Duodenal mucosa (tissue), 2 donors: Measurements from ENCODE around the gene PINK1.

ENCODE experiments used
- H3K27ac ChIP-seq: one replicate; pipeline ENCODE4 v1.7.0; 2013; ENCODE audit warnings: low read depth, low read length
- H3K27me3 ChIP-seq, 2 donors: one replicate each; pipeline ENCODE4 v1.7.0; 2013; ENCODE audit warnings: low read length in 2 of 2, control low read depth in 1 of 2; ENCODE audit not compliant: insufficient read depth in 2 of 2, control insufficient read depth in 1 of 2
- H3K36me3 ChIP-seq, 2 donors: one replicate each; pipeline ENCODE4 v1.7.0; 2013; ENCODE audit warnings: low read length in 2 of 2, control low read depth in 1 of 2; ENCODE audit not compliant: insufficient read depth in 2 of 2, control insufficient read depth in 1 of 2
- H3K4me1 ChIP-seq, 2 donors: one replicate each; pipeline ENCODE4 v1.7.0; 2013; ENCODE audit warnings: low read length in 2 of 2, control low read depth in 1 of 2; ENCODE audit not compliant: insufficient read depth in 2 of 2, control insufficient read depth in 1 of 2
- H3K4me3 ChIP-seq, 2 donors: one replicate each; pipeline ENCODE4 v1.7.0; 2013; ENCODE audit warnings: low read length in 2 of 2, low read depth in 1 of 2
- H3K9ac ChIP-seq, 2 donors: one replicate each; pipeline ENCODE4 v1.7.0; 2013; ENCODE audit warnings: low read length in 2 of 2, low read depth in 1 of 2
- H3K9me3 ChIP-seq, 2 donors: one replicate each; pipeline ENCODE4 v1.7.0; 2013; ENCODE audit warnings: low read length in 2 of 2, control low read depth in 1 of 2; ENCODE audit not compliant: control insufficient read depth in 1 of 2

Gene PINK1

GRCh38 chr1:20699558-20699957, 66.3 kb downstream of the PINK1 start:
- no peak overlapping the region for H3K4me3 ChIP-seq
- peaks cover 10 to 13% of the 10 kb centered on the region in 2 donors for H3K4me1 ChIP-seq
- H3K9me3 ChIP-seq = no peaks in the 10 kb centered on the region
- H3K9ac ChIP-seq = no peak overlapping the region
- H3K36me3 ChIP-seq = no peaks in the 10 kb centered on the region
- no peak overlapping the region for H3K27ac ChIP-seq
- no peaks in the 10 kb centered on the region for H3K27me3 ChIP-seq

DNA sequence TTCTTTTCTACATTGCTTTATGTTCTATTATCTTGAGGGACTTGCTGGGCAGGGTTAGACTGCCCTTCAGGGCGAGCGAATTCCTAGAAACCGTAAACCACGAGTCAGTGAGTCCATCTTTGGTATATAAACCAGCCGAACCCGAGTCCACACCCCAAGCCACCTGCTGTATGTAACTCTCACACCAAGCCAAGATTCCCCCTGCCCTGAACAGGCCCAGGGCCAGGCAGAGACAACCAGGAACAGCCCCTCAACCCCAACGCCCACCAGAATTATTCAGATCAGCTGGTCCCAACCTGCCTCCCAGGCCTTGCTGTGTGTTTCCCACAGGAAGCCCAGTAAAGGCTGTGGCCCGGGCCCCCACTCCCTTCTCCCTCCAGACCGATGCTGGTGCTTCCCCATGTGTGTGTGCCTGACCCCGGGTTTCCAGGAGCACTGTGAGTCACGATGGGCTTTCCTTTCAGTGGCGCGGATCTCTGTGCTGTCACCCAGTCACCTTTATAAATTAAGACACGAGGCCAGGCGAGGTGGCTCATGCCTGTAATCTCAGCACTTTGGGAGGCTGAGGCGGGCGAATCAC, 67.5 kb downstream of the PINK1 start:
- Histone ChIP-seq H3K9me3 (no peaks in the 10 kb centered on the region), H3K4me1 (peaks cover 10 to 13% of the 10 kb centered on the region in 2 donors), H3K27me3 (no peaks in the 10 kb centered on the region), H3K9ac (no peak overlapping the region), H3K4me3 (no peak overlapping the region), H3K27ac (no peak overlapping the region), H3K36me3 (no peaks in the 10 kb centered on the region)
